22Rv1 (cell line): Measurements from ENCODE around the gene BTF3.
"Not testable (repeated sequence)": the region's sequence is repeated elsewhere in the genome, so short reads cannot be mapped to it uniquely, and the experiment has no call there.

Source experiments
- CTCF ChIP-seq: fragments of 450-650 bp; IDR thresholded peaks from 2 replicates; pipeline ENCODE4 v1.5.1; 2017; ENCODE audit warnings: mild to moderate bottlenecking
- ZFX ChIP-seq: fragments of 450-650 bp; IDR thresholded peaks from 2 replicates; pipeline ENCODE4 v1.6.1; 2017; ENCODE audit warnings: antibody characterized with exemption, borderline replicate concordance

GRCh38 chr5:73468638-73469037 lies 29.6 kb upstream of the BTF3 start:
- TF ChIP-seq ZFX, CTCF: not testable (repeated sequence)
